Keratinocyte (primary cell): Measurements from ENCODE around the gene SMIM35.

Experiments used
- EZH2 ChIP-seq: IDR thresholded peaks from one replicate; pipeline ENCODE4 v1.6.1; 2012; ENCODE audit warnings: inconsistent platforms, mild to moderate bottlenecking, low read length, moderate library complexity
- TF ChIP-seq, protein P1 (sequence below), 3 experiments: IDR thresholded peaks in 1 of 3; conservative IDR thresholded peaks in 1 of 3; optimal IDR thresholded peaks in 1 of 3; 2 replicates in 2 of 3; 3 replicates in 1 of 3; pipeline versions ENCODE3 to v1.5.1; 2011; ENCODE audit warnings: low read length in 3 of 3, mild to moderate bottlenecking in 3 of 3, moderate library complexity in 2 of 3, control low read depth in 1 of 3, inconsistent platforms in 1 of 3; ENCODE audit not compliant: insufficient read depth in 2 of 3; ENCODE audit errors: extremely low read depth in 1 of 3

DNA sequence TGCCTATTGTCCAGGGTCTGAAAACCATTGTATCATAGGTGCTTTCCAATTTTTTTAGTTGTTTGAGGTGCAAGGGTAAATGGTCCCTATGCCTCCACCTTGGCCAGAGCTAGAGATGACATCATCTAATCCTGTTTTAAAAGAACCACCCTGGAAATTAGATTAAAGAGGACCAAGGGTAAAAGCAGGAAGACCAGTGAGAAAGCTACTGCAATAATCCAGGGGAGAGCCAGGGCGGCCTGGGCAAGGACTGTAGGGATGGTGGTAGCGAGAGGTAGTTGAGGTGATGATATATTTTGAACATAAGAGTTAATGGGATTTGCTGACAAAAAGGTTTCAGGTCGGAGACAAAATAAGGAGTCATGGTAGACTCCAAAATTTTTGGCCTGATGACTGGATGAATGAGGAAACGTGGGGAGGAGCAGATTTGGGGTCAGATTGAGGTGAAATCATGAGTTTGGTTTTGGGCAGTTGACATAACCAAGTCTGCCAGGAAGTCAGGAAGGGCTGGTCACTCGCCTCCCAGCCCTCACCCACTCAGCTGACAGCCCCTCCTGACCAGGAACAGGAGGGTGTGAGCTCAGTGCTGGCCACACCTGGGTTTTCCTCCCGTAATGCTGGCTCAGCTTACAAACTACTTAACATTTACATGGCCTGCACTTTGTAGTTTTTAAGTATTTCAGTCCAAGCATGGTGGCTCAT lies 42.9 kb upstream of the SMIM35 start:
- TF ChIP-seq, protein P1, sequence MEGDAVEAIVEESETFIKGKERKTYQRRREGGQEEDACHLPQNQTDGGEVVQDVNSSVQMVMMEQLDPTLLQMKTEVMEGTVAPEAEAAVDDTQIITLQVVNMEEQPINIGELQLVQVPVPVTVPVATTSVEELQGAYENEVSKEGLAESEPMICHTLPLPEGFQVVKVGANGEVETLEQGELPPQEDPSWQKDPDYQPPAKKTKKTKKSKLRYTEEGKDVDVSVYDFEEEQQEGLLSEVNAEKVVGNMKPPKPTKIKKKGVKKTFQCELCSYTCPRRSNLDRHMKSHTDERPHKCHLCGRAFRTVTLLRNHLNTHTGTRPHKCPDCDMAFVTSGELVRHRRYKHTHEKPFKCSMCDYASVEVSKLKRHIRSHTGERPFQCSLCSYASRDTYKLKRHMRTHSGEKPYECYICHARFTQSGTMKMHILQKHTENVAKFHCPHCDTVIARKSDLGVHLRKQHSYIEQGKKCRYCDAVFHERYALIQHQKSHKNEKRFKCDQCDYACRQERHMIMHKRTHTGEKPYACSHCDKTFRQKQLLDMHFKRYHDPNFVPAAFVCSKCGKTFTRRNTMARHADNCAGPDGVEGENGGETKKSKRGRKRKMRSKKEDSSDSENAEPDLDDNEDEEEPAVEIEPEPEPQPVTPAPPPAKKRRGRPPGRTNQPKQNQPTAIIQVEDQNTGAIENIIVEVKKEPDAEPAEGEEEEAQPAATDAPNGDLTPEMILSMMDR (optimal IDR thresholded peaks at IDR 0.05 in 1 of 3, IDR thresholded peaks at IDR 0.05 in 1 of 3, conservative IDR thresholded peaks at IDR 0.05 in 1 of 3; ENCODE audit: extremely low read depth in 1 of 3, insufficient read depth in 2 of 3, low read length in 3 of 3): no peak
- no peak for TF ChIP-seq EZH2
